ENCODE data around the gene SNAPC2. TPM values are rescaled to one million over a fixed set of nuclear protein-coding genes. Genes with fewer than 3 reads are reported as not detected.

Gene SNAPC2
- total and polyA plus RNA-seq, 2 experiments from 2014 or later, result 22.5 to 42.1 TPM

GRCh38 chr19:7873304-7874075, 46.6 kb upstream of the SNAPC2 start:
- peaks cover 17% of the 10 kb centered on the region for H3K27me3 ChIP-seq
- H3K27ac ChIP-seq, result no peak overlapping the region
- H3K4me3 ChIP-seq, result peak overlapping the region; percentile 49
- H3K9me3 ChIP-seq (ENCODE audit: low read depth), result no peaks in the 10 kb centered on the region
- no peaks in the 10 kb centered on the region for H3K36me3 ChIP-seq
- H3K4me1 ChIP-seq (ENCODE audit: low read depth), result peaks cover 4% of the 10 kb centered on the region
- DNase-seq (ENCODE audit: low read depth in 1 of 2, low spot score in 1 of 2), result peak in 1 of 2 donors; percentile 45
- TF ChIP-seq, protein P1, sequence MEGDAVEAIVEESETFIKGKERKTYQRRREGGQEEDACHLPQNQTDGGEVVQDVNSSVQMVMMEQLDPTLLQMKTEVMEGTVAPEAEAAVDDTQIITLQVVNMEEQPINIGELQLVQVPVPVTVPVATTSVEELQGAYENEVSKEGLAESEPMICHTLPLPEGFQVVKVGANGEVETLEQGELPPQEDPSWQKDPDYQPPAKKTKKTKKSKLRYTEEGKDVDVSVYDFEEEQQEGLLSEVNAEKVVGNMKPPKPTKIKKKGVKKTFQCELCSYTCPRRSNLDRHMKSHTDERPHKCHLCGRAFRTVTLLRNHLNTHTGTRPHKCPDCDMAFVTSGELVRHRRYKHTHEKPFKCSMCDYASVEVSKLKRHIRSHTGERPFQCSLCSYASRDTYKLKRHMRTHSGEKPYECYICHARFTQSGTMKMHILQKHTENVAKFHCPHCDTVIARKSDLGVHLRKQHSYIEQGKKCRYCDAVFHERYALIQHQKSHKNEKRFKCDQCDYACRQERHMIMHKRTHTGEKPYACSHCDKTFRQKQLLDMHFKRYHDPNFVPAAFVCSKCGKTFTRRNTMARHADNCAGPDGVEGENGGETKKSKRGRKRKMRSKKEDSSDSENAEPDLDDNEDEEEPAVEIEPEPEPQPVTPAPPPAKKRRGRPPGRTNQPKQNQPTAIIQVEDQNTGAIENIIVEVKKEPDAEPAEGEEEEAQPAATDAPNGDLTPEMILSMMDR (IDR thresholded peaks at IDR 0.05; ENCODE audit: low read depth, low read length), result no peak

DNA sequence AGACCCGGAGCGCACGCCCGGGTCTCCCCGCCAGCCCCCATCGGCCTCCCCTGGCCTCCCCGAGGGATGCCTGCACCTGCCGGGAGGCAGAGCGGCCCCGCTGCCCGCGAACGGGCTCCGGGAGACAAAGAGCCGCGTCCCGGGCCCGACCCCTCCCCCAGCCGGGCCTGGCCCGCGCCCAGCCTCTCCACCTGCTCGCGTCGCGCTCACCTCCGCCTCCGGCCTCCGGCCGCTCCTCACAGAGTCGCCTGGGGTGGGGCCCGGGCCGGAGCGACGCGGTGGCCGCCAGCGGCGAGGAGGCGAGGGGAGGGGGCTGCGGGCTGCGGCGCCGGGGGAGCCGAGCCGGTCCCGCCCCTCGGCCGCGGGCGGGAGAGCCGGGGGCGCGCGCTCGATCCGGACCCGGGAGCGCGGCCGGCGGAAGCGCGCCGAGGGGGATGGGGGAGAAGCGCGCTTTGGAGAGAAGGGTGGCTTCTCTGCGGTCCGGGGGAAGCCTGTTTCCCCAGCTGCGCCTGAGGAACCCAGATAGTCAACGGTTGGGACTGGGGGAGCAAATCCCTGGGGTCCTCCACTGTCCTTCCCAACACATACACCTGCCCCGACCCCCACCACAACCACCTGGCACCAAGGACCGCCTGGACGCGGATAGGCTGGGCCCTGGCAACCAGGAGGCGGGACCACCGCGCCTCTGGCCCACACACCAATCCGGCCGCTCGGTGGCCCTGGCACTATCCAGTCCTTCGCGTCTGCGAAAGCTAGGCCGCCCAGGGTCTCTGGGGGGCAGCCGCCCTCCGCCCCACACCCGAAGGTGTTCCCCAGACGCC, 45.9 kb upstream of the SNAPC2 start, which contains the start of gene PRR36:
PRR36 (minus strand) TSS at position 315 of the 821 bp plus-strand sequence. CDS start 701 bp downstream, outside the sequence.
- Histone ChIP-seq H3K4me3 (peak within 1 kb of the TSS; percentile 49), H3K27ac (no peak within 1 kb of the TSS), H3K36me3 (no peaks in the 10 kb centered on the region), H3K4me1 (ENCODE audit: low read depth) (peaks cover 3% of the 10 kb centered on the region), H3K27me3 (peaks cover 17% of the 10 kb centered on the region), H3K9me3 (ENCODE audit: low read depth) (no peaks in the 10 kb centered on the region)
- TF ChIP-seq, protein P1 (IDR thresholded peaks at IDR 0.05; ENCODE audit: low read depth, low read length), result no peak
- peak in 1 of 2 donors; percentile 90 for DNase-seq (ENCODE audit: low read depth in 1 of 2, low spot score in 1 of 2)

DNA sequence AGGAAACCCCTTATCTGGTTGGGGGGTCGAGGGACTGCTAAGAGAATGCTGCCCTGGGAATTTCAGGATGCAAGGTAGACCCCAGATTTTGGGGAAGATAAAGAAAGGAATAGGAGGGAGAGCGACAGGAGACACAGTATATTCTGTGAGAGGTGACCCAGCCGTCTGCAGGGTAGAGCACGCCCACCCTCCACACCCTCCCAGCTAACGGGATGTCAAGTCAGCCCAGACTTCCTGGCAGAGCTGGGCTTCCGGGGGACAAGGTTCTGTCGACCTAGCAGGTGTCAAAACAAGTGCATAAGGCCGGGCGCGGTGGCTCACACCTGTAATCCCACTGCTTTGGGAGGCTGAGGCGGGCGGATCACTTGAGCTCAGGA, 45.3 kb upstream of the SNAPC2 start:
- DNase-seq (ENCODE audit: low read depth in 1 of 2, low spot score in 1 of 2), result no peak
- Histone ChIP-seq H3K4me3 (peak overlapping the region; percentile 49), H3K27ac (no peak overlapping the region), H3K36me3 (no peaks in the 10 kb centered on the region), H3K9me3 (ENCODE audit: low read depth) (no peaks in the 10 kb centered on the region), H3K27me3 (peaks cover 17% of the 10 kb centered on the region), H3K4me1 (ENCODE audit: low read depth) (peaks cover 3% of the 10 kb centered on the region)
- TF ChIP-seq, protein P1 (IDR thresholded peaks at IDR 0.05; ENCODE audit: low read depth, low read length), result no peak

GRCh38 chr19:7877249-7877836, 42.8 kb upstream of the SNAPC2 start:
- Histone ChIP-seq H3K27me3 (peaks cover 17% of the 10 kb centered on the region), H3K4me1 (ENCODE audit: low read depth) (no peaks in the 10 kb centered on the region), H3K27ac (no peak overlapping the region), H3K36me3 (no peaks in the 10 kb centered on the region), H3K4me3 (no peak overlapping the region), H3K9me3 (ENCODE audit: low read depth) (no peaks in the 10 kb centered on the region)
- TF ChIP-seq, protein P1 (IDR thresholded peaks at IDR 0.05; ENCODE audit: low read depth, low read length), result no peak
- DNase-seq (ENCODE audit: low read depth in 1 of 2, low spot score in 1 of 2), result no peak

- Histone ChIP-seq H3K27ac (no peak overlapping the region), H3K4me3 (no peak overlapping the region), H3K36me3 (no peaks in the 10 kb centered on the region), H3K27me3 (peaks cover 7% of the 10 kb centered on the region), H3K9me3 (ENCODE audit: low read depth) (no peaks in the 10 kb centered on the region), H3K4me1 (ENCODE audit: low read depth) (no peaks in the 10 kb centered on the region)
- DNase-seq (ENCODE audit: low read depth in 1 of 2, low spot score in 1 of 2), result no peak
- TF ChIP-seq, protein P1 (IDR thresholded peaks at IDR 0.05; ENCODE audit: low read depth, low read length), result no peak
Observed at GRCh38 chr19:7879111-7879807, 40.9 kb upstream of the SNAPC2 start.
